Stimulated activated CD8-positive, alpha-beta memory T cell treated with anti-CD3 and anti-CD28 coated beads, Interleukin-15, amount 100 ng/mL, for 1 hour (primary cell): ENCODE results near the gene ZFR.
"Not testable (repeated sequence)": the region's sequence is repeated elsewhere in the genome, so short reads cannot be mapped to it uniquely, and the experiment has no call there.

Source experiments
- DNase-seq: peaks from one replicate; pipeline ENCODE4 v3.0.0-alpha.2; 2020; ENCODE audit warnings: low read depth

ZFR gene

DNA sequence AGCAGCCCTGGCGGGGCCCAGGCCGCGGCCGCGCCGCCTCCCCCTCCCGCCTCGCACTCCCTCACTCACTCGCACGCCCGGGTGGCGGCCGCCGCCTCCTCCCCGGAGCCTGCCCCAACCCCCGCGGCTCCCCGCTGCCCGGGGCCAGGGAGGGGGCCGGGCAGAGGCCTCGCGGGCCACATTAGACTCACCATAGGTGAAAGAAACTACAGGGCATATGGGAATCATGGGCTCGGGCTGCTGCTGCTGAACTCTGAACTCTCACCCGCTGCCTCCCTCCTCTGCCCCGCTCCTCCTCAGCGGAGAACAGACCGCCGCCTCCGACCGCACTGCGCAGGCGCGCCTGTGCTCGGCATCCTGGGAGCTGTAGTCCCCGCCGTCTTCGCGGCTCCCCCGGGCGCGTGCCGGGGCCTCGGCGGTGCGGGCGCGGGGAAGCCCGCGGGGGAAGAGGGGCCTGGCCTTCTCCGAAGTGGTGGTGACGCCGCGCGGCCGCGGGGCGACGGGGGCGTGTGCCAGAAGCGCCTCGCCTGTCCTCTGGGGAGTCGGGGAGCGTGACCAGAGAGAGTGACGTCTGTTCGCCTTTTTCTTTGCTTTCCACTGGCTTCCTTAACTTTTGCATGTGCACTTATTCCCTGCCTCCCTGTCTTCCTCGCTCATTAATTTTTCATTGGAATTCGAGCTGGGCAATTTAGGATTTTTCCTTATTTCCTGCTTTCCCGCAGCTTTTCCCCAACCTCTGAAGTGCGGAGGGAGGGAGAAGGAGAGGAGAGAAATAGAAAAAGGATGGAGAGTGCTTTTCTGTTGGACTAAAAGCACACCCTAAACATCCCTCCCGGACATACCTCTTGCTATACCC lies at the start of gene ZFR:
TSS of gene ZFR (minus strand) at position 310 of the 856 bp plus-strand sequence. CDS start at position 228, 82 bp downstream.
- DNase-seq = peak; percentile 79

DNA sequence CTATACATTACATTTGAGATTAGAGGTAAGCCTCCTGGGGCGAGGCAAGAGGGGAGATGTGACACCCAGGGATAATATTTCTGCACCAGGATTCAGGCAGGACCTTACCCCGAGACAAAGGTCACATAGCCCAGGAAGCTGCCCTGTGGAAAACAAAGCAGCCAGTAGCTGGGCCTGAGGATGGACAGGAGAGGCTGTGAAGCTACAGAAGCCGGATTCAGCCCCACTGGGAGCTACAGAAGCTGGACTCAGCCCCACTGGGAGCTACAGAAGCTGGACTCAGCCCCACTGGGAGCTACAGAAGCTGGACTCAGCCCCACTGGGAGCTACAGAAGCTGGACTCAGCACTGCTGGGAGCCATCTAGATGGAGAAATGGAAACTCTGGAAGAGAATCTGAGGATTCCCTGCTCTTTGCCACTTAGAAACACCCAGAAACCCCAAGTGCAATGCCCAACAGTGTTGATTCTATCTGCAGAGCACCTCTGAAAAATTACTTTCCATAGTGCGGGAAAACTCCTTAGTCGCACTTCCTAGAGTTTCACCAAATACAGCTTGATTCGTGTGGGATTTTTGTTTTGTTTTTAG lies 46.5 kb upstream of the ZFR start:
- DNase-seq = no peak

DNA sequence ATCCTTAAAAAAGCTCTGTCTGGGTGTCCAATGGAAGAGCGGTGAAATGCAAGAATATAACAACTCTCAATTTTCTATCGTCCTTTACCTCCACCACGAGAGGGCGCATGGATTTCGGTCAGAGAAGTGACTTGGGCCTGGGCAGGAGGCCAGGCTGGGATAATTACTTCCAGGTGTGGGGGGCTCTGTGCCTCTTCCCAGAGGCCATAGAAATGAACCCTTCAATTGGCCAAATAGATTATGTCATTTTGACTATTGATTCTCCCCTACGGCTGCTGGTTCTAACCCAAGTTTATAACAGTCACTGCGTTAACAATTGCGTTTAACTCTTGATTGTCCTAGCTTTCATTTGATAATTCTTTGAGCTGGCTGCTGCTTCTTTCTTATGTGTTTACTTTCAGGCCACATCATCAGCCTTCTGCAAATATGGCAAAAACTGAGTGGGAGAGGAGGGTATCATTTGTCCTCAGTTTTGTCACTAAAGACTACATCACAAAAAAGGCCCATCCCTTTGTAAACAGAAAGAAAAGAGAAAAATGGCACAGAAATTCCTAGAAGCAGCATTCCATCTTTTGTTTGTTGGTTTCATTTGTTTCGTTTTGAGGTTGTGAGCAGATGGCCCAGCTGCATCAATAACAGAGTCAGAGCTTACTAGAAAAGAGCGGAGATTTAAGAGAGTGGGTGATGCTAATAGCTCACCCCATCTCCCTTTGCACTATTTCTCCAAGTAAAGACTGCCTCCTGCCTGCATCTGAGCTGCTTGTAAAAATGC lies 45.4 kb upstream of the ZFR start:
- DNase-seq = peak; percentile 56

DNA sequence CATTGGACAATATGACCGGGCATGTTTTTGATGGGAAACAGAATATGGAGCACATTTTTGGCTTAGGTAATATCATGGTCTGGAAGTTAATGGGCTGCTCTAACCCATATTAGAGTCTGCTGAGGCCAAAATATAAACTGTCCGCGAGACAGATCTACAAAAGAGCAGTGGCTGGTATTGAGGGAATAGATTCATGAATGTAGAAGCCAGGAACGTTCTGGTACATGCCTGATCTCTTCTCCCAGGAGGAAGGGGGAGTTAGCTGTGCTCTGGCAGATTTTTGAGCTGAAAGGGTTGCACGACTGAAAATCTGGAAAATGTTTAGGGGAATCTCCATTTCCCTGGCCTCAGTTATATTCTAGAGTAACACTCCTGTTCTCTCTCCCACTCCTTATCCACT lies 42.9 kb upstream of the ZFR start:
- no peak for DNase-seq

DNA sequence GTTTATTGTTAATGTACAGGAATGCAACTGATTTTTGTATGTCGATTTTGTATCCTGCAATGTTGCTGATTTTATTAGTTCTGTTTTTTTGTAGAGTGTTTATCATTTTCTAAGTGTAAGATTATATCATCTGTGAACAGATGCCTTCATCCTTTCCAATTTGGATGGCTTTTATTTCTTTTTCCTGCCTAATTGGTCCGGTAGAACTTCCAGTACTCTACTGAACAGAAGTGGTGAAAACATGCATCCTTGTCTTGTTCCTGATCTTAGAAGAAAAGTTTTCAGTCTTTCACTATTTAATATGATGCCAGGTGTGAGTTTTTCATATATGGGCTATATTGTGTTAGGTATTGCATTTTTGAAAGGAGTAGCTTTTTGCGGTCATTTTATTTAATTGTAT lies 42.5 kb upstream of the ZFR start:
- DNase-seq = no peak

DNA sequence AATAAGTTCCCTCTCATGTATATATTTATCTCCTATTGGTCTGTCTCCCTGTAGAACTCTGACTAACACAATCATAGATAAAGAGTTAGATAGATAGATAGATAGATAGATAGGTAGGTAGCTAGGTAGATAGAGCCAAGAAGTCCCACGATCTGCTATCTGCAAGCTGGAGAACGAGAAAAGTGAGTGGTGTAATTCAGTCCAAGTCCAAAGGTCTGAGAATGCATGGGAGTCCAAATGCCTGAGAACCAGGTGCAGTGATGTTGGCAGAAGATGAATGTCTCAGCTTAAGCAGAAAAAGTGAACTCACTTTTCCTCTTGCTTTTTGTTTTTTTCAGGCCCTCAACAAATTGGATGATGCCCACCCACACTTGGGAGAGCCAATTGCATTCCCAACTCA lies 37.7 kb upstream of the ZFR start:
- no peak for DNase-seq

DNA sequence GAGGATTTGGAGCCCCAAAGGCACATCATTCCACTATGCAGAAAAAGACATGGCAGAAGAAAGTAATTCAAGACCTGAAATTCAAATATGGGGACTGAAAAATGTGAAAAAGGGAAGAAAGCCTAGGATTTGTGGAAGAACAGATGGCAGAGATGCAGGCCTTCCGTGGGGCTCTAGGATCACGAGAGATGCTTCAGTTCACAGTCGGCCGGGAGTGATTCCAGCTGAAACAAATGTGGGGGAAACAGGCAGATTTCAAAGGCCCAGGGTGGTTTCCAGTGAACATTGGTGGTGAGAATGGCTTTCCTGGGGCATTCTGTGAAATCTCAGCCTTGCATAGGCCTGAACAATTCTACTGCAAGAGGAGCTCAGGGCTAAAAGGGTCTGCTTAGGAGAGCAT lies 34.6 kb upstream of the ZFR start:
- DNase-seq = no peak

DNA sequence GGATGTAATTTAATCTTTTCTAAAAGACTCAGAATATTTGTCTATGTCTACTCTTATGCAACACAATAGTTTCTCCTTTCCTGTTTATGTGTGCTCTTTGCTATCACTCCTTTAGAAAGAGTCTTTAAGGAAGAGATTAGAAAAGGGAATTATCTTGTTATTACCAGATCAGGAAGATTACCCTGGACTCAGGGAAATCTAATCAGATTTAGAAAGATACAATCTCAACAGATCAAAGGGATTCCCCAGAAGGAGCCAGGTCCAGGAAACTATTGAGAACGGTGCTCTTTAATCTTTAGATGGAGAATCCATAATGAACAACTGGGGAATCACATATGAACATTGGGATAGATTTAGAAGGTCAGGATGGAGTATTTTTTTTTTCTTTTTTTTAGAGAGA lies 32.4 kb upstream of the ZFR start:
- DNase-seq = no peak

DNA sequence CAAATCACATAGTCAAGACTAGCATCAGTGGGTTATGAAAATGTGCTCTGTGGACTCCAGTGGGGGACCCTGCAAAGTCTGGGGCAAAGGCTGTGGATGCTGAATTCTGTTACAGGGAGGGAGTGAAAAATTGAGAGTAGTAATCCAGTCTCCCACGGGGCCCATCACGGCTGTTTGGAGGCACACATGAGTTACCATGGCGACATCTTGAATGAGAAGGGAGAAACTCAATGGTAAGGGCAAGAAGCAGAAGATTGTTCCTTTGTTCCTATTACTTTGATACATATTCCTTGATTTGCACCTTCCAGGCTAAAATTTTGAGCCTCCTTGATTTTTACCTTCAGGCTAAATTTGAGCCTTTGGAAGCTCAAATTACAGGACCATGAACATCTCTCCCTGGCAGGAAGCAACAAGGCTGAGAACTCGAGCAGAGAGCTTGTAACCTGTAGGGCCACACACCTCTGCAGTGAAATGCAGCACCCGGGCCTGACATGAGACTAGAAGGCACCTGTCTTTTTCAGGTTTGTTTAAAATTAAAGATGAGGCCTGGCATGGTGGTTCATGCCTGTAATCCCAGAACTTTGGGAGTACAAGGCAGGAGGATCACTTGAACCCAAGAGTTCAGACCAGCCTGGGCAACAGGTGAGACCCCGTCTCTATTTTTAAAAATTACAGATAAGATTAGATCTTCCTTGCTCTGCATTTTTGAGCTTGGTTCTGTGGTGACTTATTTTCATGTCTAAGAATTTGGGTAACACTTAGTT lies 31.0 kb upstream of the ZFR start:
- DNase-seq = no peak

DNA sequence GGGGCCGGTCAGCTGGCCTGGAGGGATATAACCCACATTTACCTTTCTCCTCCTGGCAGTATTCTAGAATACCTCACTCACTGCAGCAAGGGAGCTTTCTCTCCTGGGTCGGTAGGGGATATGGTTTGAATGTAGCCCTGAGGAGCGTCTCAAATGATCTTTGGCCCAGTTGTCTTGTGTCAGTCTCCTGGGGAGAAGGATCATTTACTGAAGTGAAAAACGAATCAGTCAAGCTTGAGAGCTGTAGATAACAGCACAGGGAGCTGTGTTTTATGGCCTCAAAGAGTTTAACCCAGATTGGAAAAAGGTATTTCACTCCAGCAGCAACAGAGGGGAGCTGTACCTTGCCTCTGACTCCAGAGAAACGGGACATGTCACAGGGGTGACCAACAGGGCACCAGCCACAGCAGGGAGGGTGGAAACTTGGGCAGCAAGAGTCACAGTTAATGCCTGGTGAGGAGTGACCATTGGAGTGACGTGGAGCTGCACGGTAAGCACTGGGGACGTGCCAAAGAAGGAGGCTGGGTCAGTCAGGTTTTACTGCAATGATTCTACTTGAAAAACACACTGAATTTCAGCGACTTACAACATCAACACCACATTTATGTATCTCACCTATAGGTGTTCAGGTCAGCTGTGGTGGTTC lies 29.8 kb upstream of the ZFR start:
- no peak for DNase-seq

DNA sequence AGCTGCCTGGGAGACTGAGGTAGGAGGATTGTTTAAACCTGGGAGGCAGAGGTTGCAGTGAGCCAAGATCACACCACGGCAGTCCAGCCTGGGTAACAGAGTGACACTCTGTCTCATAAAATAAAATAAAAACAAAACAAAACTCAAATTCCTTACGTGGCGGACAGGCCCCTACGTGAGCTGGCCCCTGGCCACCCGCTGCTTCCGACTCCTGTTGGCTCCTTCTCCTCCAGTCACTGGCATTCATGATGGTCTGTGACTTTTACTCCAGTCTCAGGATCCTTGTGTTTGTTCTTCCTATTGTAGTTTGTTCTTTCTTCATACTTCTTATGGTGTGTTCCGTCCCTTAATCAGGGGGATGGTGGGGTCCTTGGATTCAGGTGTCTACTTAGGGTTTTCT lies 28.5 kb upstream of the ZFR start:
- DNase-seq = no peak

DNA sequence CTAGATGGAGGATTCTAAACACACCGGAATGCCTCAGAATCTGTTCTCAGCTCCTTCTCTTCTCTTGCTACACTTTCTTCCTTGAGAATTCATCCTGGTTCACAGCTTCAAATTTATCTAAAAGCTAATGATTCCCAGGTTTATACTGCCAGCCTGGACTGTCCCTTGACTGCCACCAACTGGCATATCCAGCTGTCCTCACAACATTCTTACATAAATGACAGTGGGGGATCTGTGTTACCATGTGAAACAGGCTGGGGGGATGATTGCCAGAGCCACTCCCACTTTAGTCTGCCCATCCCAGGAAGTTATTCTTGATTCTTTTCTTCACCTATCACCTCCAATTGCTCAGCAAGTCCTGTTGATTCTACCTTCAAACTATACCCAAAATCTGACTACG lies 27.2 kb upstream of the ZFR start:
- DNase-seq = no peak

DNA sequence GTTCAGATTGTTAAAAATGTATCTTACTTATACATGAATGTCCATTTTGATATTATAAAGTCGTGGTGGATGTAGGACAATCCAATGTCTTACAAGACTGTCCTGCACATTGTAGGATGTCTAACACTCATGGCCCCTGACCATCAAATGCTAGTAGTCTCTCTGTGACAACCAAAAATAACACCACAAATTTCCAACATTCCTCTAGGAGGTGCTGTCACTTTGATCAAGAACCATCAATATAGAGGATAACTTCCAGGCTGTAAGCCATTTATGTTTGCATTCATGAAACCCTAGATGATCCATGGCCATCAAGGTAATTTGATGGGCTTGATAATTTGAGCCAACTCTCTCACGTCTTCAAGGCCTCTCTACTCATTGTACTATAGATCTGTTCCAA lies 20.5 kb upstream of the ZFR start:
- no peak for DNase-seq

DNA sequence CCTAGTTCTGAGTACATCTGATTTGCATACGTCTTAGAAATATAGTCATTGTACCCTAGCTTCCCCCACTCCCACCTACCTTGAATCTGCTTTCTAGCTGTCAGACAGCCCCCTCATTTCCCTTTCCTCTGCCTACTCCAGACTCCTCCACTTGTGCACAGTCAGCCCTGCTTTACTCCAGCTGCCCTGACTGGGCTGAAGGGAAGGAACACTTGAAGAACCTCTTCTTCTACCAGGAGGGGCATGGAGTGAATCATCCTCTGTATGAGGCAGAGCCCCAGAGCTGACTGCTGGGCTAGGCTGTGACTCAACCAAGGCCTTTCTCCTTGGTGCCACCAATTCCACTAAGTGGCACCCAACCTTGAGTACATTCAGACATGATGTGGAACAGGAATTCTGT lies 18.1 kb upstream of the ZFR start:
- DNase-seq = no peak

DNA sequence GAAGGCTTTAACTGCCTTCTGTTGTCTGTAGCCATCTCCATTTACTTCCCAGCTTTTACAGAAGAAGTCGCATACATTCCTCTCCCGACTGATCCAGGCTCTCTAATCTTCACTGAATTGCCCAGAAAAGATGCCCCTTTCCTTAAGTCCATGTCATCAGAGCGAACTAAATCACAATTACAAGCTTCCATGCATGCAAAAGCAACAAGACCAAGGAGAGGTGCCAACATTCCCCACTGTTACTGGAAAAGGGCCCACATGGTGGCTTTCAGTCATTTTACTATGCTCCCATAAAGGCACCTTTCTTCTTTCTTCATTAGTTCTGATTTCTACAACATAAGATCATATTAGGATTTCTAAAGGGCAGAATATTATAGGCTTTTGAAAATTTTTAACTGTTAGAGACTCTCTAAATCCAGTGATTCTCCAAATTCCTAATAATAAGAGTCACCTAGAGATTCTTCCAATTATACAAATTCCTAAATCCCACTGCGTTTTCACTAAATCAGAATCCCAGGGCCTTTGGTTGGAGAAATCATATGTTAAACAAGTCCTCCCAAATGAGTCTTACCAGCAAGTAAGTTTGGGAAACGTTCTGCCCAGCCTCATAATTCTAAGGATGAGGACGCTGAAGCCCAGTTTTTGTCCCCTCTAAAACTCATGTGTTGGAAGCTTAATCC lies 17.0 kb upstream of the ZFR start:
- no peak for DNase-seq

DNA sequence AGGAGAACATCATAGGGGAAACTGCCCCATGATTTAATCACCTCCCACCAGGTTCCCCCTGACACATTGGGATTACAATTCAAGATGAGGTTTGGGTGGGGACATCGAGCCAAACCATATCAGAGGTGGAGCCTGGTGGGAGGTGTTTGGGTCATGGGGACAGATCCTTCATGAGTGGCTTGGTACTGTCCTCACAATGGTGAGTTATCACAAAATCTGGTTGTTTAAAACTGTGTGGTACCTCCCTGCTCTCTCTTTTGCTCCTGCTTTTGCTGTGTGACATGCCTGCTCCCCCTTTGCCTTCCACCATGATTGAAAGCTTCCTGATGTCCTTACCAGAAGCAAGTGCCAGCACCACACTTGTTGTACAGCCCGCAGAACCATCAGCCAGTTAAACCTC lies 16.2 kb upstream of the ZFR start:
- no peak for DNase-seq

DNA sequence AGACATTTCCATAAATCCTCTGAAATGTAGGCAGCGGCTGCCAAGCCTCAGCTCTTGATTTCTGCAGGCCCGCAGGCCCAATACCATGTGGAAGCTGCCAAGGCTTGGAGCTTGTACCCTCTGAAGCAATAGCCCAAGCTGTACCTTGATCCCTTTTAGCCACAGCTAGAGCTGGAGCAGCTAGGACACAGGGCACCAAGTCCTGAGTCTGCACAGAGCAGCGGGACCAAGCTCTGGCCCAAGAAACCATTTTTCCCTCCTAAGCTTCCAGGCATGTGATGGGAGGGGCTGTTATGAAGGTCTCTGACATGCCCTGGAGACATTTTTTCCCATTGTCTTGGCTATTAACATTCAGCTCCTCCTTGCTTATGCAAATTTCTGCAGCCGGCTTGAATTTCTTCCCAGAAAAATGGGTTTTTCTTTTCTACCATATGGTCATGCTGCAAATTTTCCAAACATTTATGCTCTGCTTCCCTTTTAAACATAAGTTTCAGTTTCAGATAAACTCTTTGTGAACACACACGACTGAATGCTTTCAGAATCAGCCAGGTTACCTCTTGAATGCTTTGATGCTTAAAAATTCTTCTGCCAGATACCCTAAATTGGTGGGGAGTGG lies 14.4 kb upstream of the ZFR start:
- no peak for DNase-seq

DNA sequence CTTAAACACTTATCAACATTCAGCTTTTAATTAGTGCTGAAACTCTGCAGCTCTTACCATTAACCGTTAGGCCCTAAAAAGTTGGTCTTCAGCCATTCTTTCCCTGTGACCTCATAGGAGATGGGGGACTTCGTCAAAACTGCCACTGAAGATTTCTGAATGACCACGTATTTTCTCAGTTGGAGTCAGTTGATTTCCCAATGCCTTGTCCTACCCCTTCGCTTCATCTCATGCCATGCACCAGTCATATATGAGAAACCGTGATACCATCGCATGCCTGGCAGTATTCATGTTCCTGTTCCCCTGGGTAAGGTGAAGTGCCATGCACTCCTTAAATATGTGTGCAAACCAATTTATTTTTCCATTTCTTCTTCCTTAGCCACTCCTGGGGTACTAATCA lies 10.8 kb upstream of the ZFR start:
- DNase-seq = no peak

DNA sequence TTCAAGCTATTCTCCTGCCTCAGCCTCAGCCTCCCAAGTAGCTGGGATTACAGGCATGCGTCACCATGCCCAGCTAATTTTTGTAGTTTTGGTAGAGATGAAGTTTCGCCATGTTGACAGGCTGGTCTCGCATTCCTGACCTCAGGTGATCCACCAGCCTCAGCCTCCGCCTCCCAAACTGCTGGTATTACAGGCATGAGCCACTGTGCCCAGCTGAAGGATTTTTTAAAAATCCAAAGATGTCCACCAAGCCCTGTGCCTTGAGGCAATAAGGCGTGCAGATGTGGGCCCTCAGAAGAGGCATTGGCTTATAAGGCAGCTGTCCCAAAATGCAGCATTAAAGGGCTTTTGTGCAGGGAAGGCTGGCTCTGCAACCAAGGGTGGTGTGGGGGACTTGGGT lies 10.3 kb upstream of the ZFR start:
- no peak for DNase-seq

DNA sequence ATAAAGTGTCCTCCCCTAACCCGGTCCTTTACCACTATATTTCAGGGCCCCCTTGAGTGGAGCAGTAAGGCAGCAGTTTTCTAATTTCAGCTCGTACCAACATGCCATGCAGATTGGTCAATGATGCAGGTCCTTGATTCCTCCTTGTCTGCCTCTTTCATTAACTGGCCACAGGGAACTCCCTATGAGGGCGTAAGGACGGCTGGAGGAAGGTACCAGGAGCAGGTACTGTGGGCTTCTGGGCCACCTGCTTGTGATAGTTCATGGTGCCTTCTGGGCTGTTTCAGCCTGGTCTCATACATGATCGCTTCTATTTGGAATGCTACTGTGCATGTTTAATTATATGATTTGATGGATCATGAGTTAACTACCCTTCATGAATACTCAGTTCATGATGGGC lies 9.4 kb upstream of the ZFR start:
- DNase-seq = no peak

DNA sequence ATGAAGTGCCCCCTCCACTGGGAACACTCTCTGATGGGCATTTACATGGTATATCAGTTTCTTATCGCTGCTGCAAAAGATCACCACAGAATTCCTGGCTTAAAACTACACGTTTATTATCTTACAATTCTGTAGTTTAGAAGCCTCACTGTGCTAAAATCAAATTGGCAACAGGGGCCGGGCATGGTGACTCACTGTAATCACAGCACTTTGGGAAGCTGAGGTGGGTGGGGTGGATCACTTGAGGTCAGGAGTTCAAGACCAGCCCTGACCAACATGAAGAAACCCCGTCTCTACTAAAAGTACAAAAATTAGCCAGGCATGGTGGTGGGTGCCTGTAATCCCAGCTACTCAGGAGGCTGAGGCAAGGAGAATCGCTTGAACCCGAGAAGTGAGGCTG lies 7.8 kb upstream of the ZFR start:
- DNase-seq = not testable (repeated sequence)
